HG02852 (cell line): ENCODE data around the gene HCFC2.
"Not testable (repeated sequence)": the region's sequence is repeated elsewhere in the genome, so short reads cannot be mapped to it uniquely, and the experiment has no call there.

Source experiments
- ATAC-seq: cut with Tn5 transposase; IDR thresholded peaks from one replicate; pipeline ENCODE4 v1.9.1; 2021; ENCODE audit warnings: mild to moderate bottlenecking, moderate library complexity; ENCODE audit not compliant: unreplicated experiment

The HCFC2 gene

GRCh38 chr12:104064031-104064841, at the start of gene HCFC2:
Gene HCFC2, plus strand, starts transcription at chr12:104064531. Its CDS starts 30 bp downstream, at chr12:104064561.
- peak; percentile 88 for ATAC-seq

DNA sequence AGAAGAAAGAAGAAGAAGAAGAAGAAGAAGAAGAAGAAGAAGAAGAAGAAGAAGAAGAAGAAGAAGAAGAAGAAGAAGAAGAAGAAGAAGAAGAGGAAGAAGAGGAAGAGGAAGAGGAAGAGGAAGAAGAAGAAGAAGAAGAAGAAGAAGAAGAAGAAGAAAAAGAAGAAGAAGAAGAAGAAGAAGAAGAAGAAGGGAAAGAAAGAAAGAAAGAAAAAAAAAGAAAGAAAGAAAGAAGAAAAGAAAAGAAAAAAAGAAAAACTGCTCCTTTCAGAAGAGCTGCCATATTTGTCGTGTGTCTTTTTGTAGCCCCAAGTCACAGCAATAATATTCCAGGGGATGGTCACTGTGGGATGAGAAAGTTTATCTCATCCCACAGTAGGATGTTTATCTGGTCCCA, 42.5 kb upstream of the HCFC2 start:
- not testable (repeated sequence) for ATAC-seq

- ATAC-seq, result no peak
Observed at GRCh38 chr12:104022786-104023185, 41.5 kb upstream of the HCFC2 start.

DNA sequence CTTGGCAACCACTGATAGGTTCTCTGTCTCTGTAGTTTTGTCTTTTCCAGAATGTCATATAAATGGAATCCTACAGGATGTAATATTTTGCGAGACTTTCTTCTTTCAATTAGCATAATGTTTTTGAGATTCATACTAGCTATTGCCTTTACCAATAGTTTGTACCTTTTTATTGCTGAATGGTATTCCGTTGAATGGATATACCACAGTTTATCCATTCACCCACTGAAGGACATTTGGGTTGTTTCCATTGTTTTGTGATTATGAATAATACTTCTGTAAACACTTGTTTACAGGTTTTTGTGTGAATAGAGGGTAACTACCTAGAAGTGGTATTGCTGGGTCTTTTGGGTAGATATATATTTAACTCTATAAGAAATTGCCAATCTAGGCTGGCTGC, 40.6 kb upstream of the HCFC2 start:
- no peak for ATAC-seq

- ATAC-seq, result no peak
Observed at GRCh38 chr12:104024348-104024747, 40.0 kb upstream of the HCFC2 start.

DNA sequence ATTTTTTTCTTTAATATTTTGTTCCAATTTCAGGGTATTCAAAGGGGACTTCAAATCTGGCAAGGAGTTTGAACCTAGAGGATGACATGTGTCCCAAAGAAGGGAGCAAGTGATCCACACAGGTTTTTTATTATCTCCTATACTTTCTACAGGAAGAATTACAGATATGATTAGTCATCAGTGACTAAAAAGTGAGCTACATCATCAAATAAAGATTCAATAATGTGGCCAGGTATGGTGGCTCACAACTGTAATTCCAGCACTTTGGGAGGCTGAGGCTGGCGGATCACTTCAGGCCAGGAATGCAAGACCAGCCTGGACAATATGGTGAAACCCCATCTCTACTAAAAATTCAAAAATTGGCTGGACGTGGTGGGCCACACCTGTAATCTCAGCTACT, 38.6 kb upstream of the HCFC2 start:
- no peak for ATAC-seq

DNA sequence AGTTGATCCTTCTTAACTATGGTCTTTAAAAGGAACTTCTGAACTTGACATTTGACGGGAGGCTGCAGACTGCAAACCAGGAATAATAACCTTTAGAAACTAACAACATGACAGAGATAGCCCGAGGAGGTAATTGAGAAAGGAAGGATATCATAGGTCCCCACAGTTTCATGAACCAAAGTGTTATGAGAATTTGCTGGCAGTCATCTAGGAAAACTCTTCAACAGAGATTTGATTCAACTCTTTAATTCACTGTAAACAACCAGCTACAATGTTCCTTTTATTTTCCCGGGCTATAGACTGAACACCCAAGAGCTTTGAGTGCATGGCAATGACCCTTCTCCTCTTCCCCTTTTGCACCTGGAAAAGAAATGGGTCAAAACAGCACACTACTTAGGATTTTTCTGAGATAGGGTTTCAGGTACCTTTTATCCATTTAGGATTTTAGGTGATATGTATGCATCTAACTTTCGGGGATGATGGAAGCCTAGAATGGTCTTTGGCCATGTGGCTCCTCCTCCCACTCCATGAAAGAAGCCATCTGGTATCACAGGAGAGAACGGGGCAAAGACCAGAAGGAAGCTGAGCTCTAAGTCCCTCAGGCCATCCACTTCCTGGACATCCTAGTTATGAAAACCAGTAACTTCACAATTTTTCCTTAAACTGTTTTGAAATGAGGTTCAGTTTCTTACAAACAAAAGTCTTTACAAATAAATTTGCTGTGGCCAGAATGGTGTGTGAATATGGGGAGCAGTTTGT, 37.3 kb upstream of the HCFC2 start:
- ATAC-seq, result no peak

DNA sequence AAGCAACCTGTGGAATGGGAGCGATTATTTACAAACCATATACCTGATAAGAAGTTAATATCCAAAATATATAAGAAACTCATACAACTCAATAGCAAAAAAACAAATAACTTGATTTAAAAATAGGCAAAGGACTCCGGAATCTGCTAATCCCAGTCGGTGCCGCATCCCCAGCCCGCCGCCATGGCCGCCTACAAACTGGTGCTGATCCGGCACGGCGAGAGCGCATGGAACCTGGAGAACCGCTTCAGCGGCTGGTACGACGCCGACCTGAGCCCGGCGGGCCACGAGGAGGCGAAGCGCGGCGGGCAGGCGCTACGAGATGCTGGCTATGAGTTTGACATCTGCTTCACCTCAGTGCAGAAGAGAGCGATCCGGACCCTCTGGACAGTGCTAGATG, 33.7 kb upstream of the HCFC2 start:
- ATAC-seq, result not testable (repeated sequence)

- not testable (repeated sequence) for ATAC-seq
Observed at GRCh38 chr12:104036143-104036542, 28.2 kb upstream of the HCFC2 start.

DNA sequence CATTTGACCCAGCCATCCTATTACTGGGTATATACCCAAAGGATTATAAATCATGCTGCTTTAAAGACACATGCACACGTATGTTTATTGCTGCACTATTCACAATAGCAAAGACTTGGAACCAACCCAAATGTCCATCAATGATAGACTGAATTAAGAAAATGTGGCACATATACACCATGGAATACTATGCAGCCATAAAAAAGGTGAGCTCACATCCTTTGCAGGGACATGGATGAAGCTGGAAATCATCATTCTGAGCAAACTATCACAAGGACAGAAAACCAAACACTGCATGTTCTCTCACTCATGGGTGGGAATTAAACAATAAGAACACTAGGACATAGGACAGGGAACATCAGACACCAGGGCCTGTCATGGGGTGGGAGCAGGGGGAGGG, 24.6 kb upstream of the HCFC2 start:
- ATAC-seq, result not testable (repeated sequence)

GRCh38 chr12:104042580-104042979, 21.8 kb upstream of the HCFC2 start:
- ATAC-seq, result no peak

DNA sequence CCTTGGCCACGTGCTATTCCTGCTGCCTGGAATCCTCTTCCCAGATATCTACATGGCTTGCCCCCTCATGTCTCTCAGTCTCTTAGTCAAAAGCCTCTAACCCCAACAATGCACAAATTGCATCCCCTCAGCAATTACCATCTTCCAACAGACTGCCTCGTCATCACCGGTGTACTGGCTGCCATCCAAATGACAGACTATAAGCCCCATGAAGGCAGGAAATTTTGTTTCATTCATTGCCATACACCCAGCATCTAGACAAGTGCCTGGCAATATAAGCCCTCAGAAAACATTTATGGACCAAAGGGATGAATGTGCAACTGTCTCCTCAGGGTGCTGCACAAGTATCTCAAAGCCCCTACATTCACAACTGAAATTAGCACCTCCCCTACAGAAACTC, 20.2 kb upstream of the HCFC2 start:
- ATAC-seq, result no peak

- no peak for ATAC-seq
Observed at GRCh38 chr12:104046306-104046705, 18.0 kb upstream of the HCFC2 start.

DNA sequence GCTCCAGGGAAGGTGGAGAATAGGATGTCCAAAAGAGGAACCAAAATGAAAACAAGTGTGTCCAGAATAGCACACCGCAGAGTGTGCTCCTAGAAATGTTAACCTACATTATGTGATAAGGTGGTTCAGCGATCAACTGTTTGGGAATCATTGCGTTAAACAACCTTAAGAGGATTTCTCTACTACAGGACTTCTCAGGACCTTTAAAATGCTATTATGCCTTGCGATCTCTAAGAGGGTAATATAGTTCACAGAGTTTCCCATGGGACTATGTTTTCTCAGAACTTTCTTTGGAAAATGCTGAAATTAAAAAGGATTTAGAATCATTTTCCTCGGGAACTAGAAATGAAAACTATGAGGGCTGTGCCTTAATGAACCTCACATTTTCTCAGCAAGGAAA, 16.2 kb upstream of the HCFC2 start:
- ATAC-seq, result no peak

DNA sequence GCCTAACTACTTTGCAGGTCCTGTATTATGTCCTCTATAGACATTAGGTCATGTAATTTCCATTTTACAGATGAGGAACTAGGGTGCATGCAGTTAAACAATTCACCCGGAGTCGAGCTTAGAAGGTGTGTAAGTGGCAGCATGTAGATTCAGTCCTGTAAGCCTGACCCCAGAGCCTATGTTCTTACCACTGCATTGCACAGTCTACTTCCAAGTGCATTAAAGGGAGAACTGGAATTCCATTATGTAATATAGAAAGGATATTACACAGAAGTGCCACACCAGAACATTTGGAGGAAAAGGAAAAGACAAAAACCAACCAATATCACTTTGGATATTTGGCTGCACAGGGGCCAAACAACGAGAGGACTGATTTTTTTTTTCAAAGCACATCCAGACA, 15.5 kb upstream of the HCFC2 start:
- ATAC-seq, result no peak

DNA sequence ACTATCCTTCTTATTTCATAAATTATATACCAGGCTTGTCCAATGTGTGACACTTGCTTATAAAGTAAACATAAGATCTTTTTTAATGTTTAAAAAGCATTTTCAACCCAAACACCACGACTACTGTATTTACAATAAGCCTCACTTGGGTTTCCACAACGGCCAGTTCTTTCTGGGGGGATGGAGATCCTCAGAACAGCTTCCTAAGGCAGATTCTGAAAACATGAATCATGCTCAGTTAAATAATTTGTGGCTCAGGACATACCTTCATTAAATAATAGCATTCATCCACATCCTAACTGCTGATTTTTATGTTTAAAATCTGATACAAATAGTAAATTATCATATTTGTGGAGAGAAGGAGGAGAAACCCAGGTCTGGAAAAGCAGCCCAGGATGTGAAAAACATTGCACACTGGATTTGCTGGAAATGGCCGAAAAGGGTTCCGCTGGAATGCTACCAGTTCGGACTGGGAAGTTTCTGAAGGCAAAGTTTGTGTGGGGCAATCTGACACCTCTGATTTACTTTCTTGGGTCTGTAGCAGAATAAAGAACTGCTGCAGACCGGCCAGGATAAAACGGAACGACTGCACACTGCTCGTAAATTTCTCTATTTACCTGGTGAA, 14.9 kb upstream of the HCFC2 start:
- ATAC-seq, result no peak

GRCh38 chr12:104049903-104050356, 14.4 kb upstream of the HCFC2 start, which contains the start of gene GLT8D2:
Gene GLT8D2, minus strand, starts transcription at chr12:104050187. Its CDS starts 30,539 bp downstream, at chr12:104019648.
- no peak for ATAC-seq

- ATAC-seq, result no peak
Observed at GRCh38 chr12:104050436-104050835, 13.9 kb upstream of the HCFC2 start.

GRCh38 chr12:104054681-104055346, 9.5 kb upstream of the HCFC2 start:
- no peak for ATAC-seq

- ATAC-seq, result no peak
Observed at GRCh38 chr12:104055686-104056388, 8.5 kb upstream of the HCFC2 start.
